Activated CD4-positive, alpha-beta T cell treated with anti-CD3 and anti-CD28 coated beads for 36 hours (primary cell): ENCODE measurements around the gene MGMT. TPM values are rescaled to one million over a fixed set of nuclear protein-coding genes. Genes with fewer than 3 reads are reported as not detected.

ENCODE experiments used
- ATAC-seq: fragments of 200-7000 bp; cut with Tn5 transposase; one replicate; pipeline ENCODE4 v1.10.0; 2021; ENCODE audit warnings: mild to moderate bottlenecking, moderate library complexity
- CTCF ChIA-PET: fragments of 350-600 bp; sonication (Branson Sonifier 250); formaldehyde crosslinking; loops from one replicate; lab custom pipeline; 2021; ENCODE audit warnings: antibody characterized with exemption; lab: Charles Lee
- POLR2A ChIA-PET: fragments of 350-600 bp; sonication (Branson Sonifier 250); formaldehyde crosslinking; loops from one replicate; lab custom pipeline; 2021; ENCODE audit warnings: antibody characterized with exemption, inconsistent platforms; lab: Charles Lee
- DNase-seq: peaks from one replicate; pipeline ENCODE4 v3.0.0-alpha.2; 2020
- H3K27ac Mint-ChIP-seq: one replicate; pipeline ENCODE4 v1.8.0; 2021; ENCODE audit warnings: mixed read lengths
- H3K27me3 Mint-ChIP-seq: one replicate; pipeline ENCODE4 v1.8.0; 2021; ENCODE audit warnings: mixed read lengths
- H3K36me3 Mint-ChIP-seq: one replicate; pipeline ENCODE4 v1.8.0; 2021; ENCODE audit warnings: low read depth, mixed read lengths
- H3K4me1 Mint-ChIP-seq: one replicate; pipeline ENCODE4 v1.8.0; 2021; ENCODE audit warnings: mixed read lengths
- H3K4me3 Mint-ChIP-seq: one replicate; pipeline ENCODE4 v1.8.0; 2021; ENCODE audit warnings: mild to moderate bottlenecking, moderate library complexity, mixed read lengths
- H3K9me3 Mint-ChIP-seq: one replicate; pipeline ENCODE4 v1.8.0; 2021; ENCODE audit warnings: low read depth, mixed read lengths
- intact Hi-C, 2 experiments: fragments of 100-400 bp; cut with DNase I in 1 of 2; cut with micrococcal nuclease in 1 of 2; formaldehyde crosslinking; loops; one replicate each; pipeline versions ENCODE4 v1.14.2 to v1.15.1; 2022 to 2024; cut with DNase I, micrococcal nuclease
- total RNA-seq, 2 experiments: library from RNA; stranded (reverse); gene quantifications; one replicate each; pipeline ENCODE4 v1.2.3, GENCODE V29; 2021

Gene MGMT
- total RNA-seq, 2 experiments from 2014 or later: 18.0 to 22.8 TPM

- no peaks in the 10 kb centered on the region for H3K4me1 Mint-ChIP-seq
- DNase-seq: no peak
- no peak overlapping the region for H3K4me3 Mint-ChIP-seq
- POLR2A ChIA-PET: no interaction called here
- H3K27me3 Mint-ChIP-seq: no peaks in the 10 kb centered on the region
- intact Hi-C loops: no loop called here
- peaks cover 56% of the 10 kb centered on the region for H3K9me3 Mint-ChIP-seq
- CTCF ChIA-PET: no interaction called here
- peaks cover 57% of the 10 kb centered on the region for H3K36me3 Mint-ChIP-seq
- no peak overlapping the region for H3K27ac Mint-ChIP-seq
- no peak for ATAC-seq
These were observed 116.8 kb downstream of the MGMT start for GRCh38 chr10:129583831-129584230.

- Mint-ChIP-seq H3K9me3 (peaks cover 54% of the 10 kb centered on the region), H3K27ac (no peak overlapping the region), H3K36me3 (peaks cover 69% of the 10 kb centered on the region), H3K27me3 (no peaks in the 10 kb centered on the region), H3K4me1 (no peaks in the 10 kb centered on the region), H3K4me3 (no peak overlapping the region)
- ChIA-PET POLR2A (no interaction called here), CTCF (no interaction called here)
- DNase-seq (no peak), ATAC-seq (no peak)
- intact Hi-C loops: no loop called here
These were observed 119.9 kb downstream of the MGMT start for GRCh38 chr10:129586898-129587443.

- Mint-ChIP-seq H3K9me3 (peaks cover 44% of the 10 kb centered on the region), H3K4me3 (no peak overlapping the region), H3K27me3 (no peaks in the 10 kb centered on the region), H3K36me3 (peaks cover 70% of the 10 kb centered on the region), H3K4me1 (no peaks in the 10 kb centered on the region), H3K27ac (no peak overlapping the region)
- DNase-seq (no peak), ATAC-seq (no peak)
- ChIA-PET POLR2A (no interaction called here), CTCF (no interaction called here)
- intact Hi-C loops: no loop called here
These were observed 122.5 kb downstream of the MGMT start for GRCh38 chr10:129589546-129589945.

GRCh38 chr10:129593953-129594352 is 126.9 kb downstream of the MGMT start:
- intact Hi-C loops: no loop called here
- H3K27ac Mint-ChIP-seq: no peak overlapping the region

GRCh38 chr10:129594811-129595210 is 127.8 kb downstream of the MGMT start:
- Mint-ChIP-seq H3K4me1 (no peaks in the 10 kb centered on the region), H3K36me3 (peaks cover 59% of the 10 kb centered on the region), H3K27me3 (no peaks in the 10 kb centered on the region), H3K27ac (no peak overlapping the region), H3K9me3 (peaks cover 26% of the 10 kb centered on the region), H3K4me3 (no peak overlapping the region)
- ATAC-seq: no peak
- intact Hi-C loops: no loop called here
- DNase-seq: no peak
- ChIA-PET CTCF (no interaction called here), POLR2A (no interaction called here)

More at GRCh38 chr10:129593953-129594352, 126.9 kb downstream of the MGMT start:
- Mint-ChIP-seq H3K27me3 (no peaks in the 10 kb centered on the region), H3K4me1 (no peaks in the 10 kb centered on the region), H3K9me3 (peaks cover 22% of the 10 kb centered on the region), H3K36me3 (peaks cover 62% of the 10 kb centered on the region), H3K4me3 (no peak overlapping the region)
- ChIA-PET CTCF (interaction anchor here (0.6 kb wide), 1 partner anchor 194 kb away, joined by 3 read pairs; no protein-coding TSS in a partner anchor), POLR2A (no interaction called here)
- no peak for ATAC-seq
- DNase-seq: no peak

- ATAC-seq: no peak
These were observed 131.4 kb downstream of the MGMT start for GRCh38 chr10:129598413-129598812.

GRCh38 chr10:129599160-129599559 is 132.1 kb downstream of the MGMT start:
- intact Hi-C loops: no loop called here
- H3K4me1 Mint-ChIP-seq: no peaks in the 10 kb centered on the region
- H3K36me3 Mint-ChIP-seq: peaks cover 40% of the 10 kb centered on the region
- ChIA-PET POLR2A (no interaction called here), CTCF (no interaction called here)
- no peak overlapping the region for H3K4me3 Mint-ChIP-seq
- H3K27me3 Mint-ChIP-seq: no peaks in the 10 kb centered on the region
- peaks cover 15% of the 10 kb centered on the region for H3K9me3 Mint-ChIP-seq
- DNase-seq (no peak), ATAC-seq (no peak)
- H3K27ac Mint-ChIP-seq: no peak overlapping the region

More at GRCh38 chr10:129598413-129598812, 131.4 kb downstream of the MGMT start:
- Mint-ChIP-seq H3K4me3 (no peak overlapping the region), H3K27ac (no peak overlapping the region), H3K4me1 (no peaks in the 10 kb centered on the region), H3K9me3 (peaks cover 20% of the 10 kb centered on the region), H3K36me3 (peaks cover 42% of the 10 kb centered on the region), H3K27me3 (no peaks in the 10 kb centered on the region)
- intact Hi-C loops: no loop called here
- ChIA-PET POLR2A (no interaction called here), CTCF (no interaction called here)
- no peak for DNase-seq

GRCh38 chr10:129601737-129602136 is 134.7 kb downstream of the MGMT start:
- no peak overlapping the region for H3K27ac Mint-ChIP-seq
- no peak for ATAC-seq
- DNase-seq: no peak
- intact Hi-C loops: no loop called here
- no peaks in the 10 kb centered on the region for H3K4me1 Mint-ChIP-seq
- H3K36me3 Mint-ChIP-seq: peaks cover 24% of the 10 kb centered on the region
- ChIA-PET CTCF (no interaction called here), POLR2A (no interaction called here)
- H3K27me3 Mint-ChIP-seq: no peaks in the 10 kb centered on the region
- H3K9me3 Mint-ChIP-seq: peaks cover 10% of the 10 kb centered on the region
- H3K4me3 Mint-ChIP-seq: no peak overlapping the region

- Mint-ChIP-seq H3K4me1 (no peaks in the 10 kb centered on the region), H3K27ac (no peak overlapping the region), H3K4me3 (no peak overlapping the region), H3K36me3 (peaks cover 20% of the 10 kb centered on the region), H3K9me3 (peaks cover 12% of the 10 kb centered on the region), H3K27me3 (no peaks in the 10 kb centered on the region)
- intact Hi-C loops: no loop called here
- ATAC-seq: no peak
- CTCF ChIA-PET: no interaction called here
- no peak for DNase-seq
- POLR2A ChIA-PET: no interaction called here
These were observed 136.0 kb downstream of the MGMT start for GRCh38 chr10:129602938-129603535.

- no peaks in the 10 kb centered on the region for H3K4me1 Mint-ChIP-seq
- no peaks in the 10 kb centered on the region for H3K27me3 Mint-ChIP-seq
- no peak overlapping the region for H3K27ac Mint-ChIP-seq
- H3K36me3 Mint-ChIP-seq: peaks cover 20% of the 10 kb centered on the region
- ATAC-seq (no peak), DNase-seq (no peak)
- H3K4me3 Mint-ChIP-seq: no peak overlapping the region
- POLR2A ChIA-PET: no interaction called here
- peaks cover 9% of the 10 kb centered on the region for H3K9me3 Mint-ChIP-seq
- intact Hi-C loops: no loop called here
- CTCF ChIA-PET: no interaction called here
These were observed 137.4 kb downstream of the MGMT start for GRCh38 chr10:129604333-129605032.

- ChIA-PET CTCF (no interaction called here), POLR2A (no interaction called here)
- H3K9me3 Mint-ChIP-seq: peaks cover 8% of the 10 kb centered on the region
- H3K4me3 Mint-ChIP-seq: no peak overlapping the region
- DNase-seq (no peak), ATAC-seq (no peak)
- H3K4me1 Mint-ChIP-seq: no peaks in the 10 kb centered on the region
- H3K27me3 Mint-ChIP-seq: no peaks in the 10 kb centered on the region
- H3K27ac Mint-ChIP-seq: no peak overlapping the region
- H3K36me3 Mint-ChIP-seq: peaks cover 23% of the 10 kb centered on the region
- intact Hi-C loops: no loop called here
These were observed 138.4 kb downstream of the MGMT start for GRCh38 chr10:129605266-129605985.
